Prostate gland (tissue), 2 donors: ENCODE measurements around the gene SND1.

Experiments used
- CTCF ChIP-seq, 4 experiments: fragments of 200-600 bp in 2 of 4; fragments of 450-650 bp in 2 of 4; sonication (generic) in 2 of 4; IDR thresholded peaks; 1 replicate in 3 of 4; 2 replicates in 1 of 4; pipeline ENCODE4 v1.5.1; 2016 to 2019; ENCODE audit warnings: antibody characterized with exemption in 4 of 4, mild to moderate bottlenecking in 2 of 4, moderate library complexity in 2 of 4
- POLR2A ChIP-seq: fragments of 450-650 bp; IDR thresholded peaks from one replicate; pipeline ENCODE4 v1.6.1; 2016; ENCODE audit warnings: antibody characterized with exemption, mild to moderate bottlenecking

- no peak for TF ChIP-seq POLR2A
- no peak for TF ChIP-seq CTCF (IDR thresholded peaks at IDR 0.05)
Observed at GRCh38 chr7:127895360-127895759, 243.4 kb downstream of the SND1 start.
